ENCODE results near the gene RNF167.

Gene RNF167

DNA sequence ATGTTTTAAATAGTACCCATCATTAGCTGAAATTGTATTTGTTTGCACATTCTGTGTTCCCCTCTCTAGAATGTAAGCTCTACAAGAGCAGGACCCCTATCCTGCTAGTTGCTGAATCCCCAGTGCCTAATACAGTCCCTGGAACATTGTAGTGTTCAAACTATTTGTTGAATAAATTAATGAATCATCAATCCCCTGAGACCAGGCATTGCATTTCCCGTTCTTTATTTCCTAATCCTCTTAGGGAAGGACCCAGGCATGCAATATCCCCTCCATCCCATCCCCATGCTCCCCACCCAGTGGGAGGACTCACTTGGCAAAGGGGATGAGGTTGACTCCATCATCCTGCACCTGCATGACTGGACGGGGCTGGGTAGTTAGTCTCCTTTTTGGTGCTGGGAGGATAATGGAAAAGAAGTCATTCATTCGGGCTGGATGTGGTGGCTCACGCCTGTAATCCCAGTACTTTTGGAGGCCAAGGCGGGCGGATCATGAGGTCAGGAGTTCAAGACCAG lies 54.1 kb downstream of the RNF167 start:
- H3K9me3 Mint-ChIP-seq = no peaks in the 10 kb centered on the region
- ATAC-seq = no peak
- peaks cover 10% of the 10 kb centered on the region for H3K27me3 Mint-ChIP-seq
- H3K36me3 Mint-ChIP-seq = peaks cover 5% of the 10 kb centered on the region
- H3K4me3 Mint-ChIP-seq = no peak overlapping the region
- peaks cover 24% of the 10 kb centered on the region for H3K4me1 Mint-ChIP-seq
- no peak overlapping the region for H3K27ac Mint-ChIP-seq

Measured in stimulated activated memory B cell treated with anti-CD40 and anti-IgM and Interleukin-4, amounts not matched to agents 10 μg/mL and 1 μg/mL and 100 μg/mL, for 72 hours (primary cell).